Esophagus squamous epithelium (tissue), 4 donors: ENCODE results near the gene RAB13.
"Not testable (repeated sequence)": the region's sequence is repeated elsewhere in the genome, so short reads cannot be mapped to it uniquely, and the experiment has no call there.

Source experiments
- CTCF ChIP-seq, 6 experiments: fragments of 450-650 bp in 4 of 6; fragments of 200-600 bp in 2 of 6; sonication (generic) in 2 of 6; IDR thresholded peaks; one replicate each; pipeline ENCODE4 v1.5.1; 2016 to 2019; ENCODE audit warnings: antibody characterized with exemption in 6 of 6, mild to moderate bottlenecking in 4 of 6, moderate library complexity in 4 of 6
- POLR2A ChIP-seq, 4 donors: fragments of 450-650 bp; IDR thresholded peaks; one replicate each; pipeline ENCODE4 v1.6.1; 2017; ENCODE audit warnings: antibody characterized with exemption in 4 of 4, mild to moderate bottlenecking in 4 of 4, moderate library complexity in 3 of 4

DNA sequence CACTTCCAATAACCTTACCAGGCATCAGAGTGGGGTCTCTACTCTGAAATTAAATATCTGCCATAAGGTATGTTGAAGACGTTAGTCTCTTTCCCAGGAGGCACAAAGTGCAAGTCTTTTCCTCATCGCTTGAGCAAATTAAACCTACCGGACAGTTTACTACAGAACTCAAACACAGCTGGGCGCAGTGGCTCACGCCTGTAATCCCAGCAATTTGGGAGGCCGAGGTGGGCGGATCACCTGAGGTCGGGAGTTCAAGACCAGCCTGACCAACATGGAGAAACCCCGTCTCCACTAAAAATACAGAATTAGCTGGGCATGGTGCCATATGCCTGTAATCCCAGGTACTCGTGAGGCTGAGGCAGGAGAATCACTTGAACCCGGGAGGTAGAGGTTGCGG lies 7.0 kb downstream of the RAB13 start:
- TF ChIP-seq POLR2A, CTCF (IDR thresholded peaks at IDR 0.05): not testable (repeated sequence)
